D721Med (cell line): ENCODE measurements around the gene PELI1.

Experiments used
- DNase-seq: peaks from one replicate; pipeline ENCODE4 v3.0.0; 2011; ENCODE audit warnings: low spot score; ENCODE audit not compliant: insufficient read length
- FAIRE-seq: peaks from 2 replicates; lab custom pipeline; 2011; peaks lifted over from hg19 to GRCh38; lab: Jason Lieb, UNC
- TF ChIP-seq, protein P1 (sequence below): IDR thresholded peaks from 2 replicates; pipeline ENCODE4 v1.5.1; 2012; ENCODE audit warnings: mild to moderate bottlenecking, control low read depth; ENCODE audit not compliant: insufficient read depth; ENCODE audit errors: missing control alignments

The PELI1 gene

DNA sequence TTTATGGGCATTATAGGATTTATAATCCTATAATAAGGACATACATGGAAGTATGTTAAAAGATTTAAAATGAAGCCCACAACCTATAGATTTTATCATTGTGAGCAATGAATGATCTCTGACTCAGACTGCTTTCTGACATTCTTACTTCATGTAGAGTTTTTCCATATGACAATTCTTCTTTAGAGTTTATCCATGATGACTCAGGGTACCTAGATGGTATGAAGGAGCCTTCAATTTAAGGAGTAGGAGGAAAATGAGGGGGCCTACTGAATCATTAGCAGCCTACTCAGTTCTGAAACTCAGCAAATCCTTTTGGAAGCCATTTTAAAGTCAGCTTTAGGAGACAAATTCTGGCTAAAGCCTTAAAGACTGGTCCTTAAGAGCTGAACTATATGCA lies 10.4 kb downstream of the PELI1 start:
- no peak for FAIRE-seq
- no peak for DNase-seq
- TF ChIP-seq, protein P1, sequence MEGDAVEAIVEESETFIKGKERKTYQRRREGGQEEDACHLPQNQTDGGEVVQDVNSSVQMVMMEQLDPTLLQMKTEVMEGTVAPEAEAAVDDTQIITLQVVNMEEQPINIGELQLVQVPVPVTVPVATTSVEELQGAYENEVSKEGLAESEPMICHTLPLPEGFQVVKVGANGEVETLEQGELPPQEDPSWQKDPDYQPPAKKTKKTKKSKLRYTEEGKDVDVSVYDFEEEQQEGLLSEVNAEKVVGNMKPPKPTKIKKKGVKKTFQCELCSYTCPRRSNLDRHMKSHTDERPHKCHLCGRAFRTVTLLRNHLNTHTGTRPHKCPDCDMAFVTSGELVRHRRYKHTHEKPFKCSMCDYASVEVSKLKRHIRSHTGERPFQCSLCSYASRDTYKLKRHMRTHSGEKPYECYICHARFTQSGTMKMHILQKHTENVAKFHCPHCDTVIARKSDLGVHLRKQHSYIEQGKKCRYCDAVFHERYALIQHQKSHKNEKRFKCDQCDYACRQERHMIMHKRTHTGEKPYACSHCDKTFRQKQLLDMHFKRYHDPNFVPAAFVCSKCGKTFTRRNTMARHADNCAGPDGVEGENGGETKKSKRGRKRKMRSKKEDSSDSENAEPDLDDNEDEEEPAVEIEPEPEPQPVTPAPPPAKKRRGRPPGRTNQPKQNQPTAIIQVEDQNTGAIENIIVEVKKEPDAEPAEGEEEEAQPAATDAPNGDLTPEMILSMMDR = no peak

DNA sequence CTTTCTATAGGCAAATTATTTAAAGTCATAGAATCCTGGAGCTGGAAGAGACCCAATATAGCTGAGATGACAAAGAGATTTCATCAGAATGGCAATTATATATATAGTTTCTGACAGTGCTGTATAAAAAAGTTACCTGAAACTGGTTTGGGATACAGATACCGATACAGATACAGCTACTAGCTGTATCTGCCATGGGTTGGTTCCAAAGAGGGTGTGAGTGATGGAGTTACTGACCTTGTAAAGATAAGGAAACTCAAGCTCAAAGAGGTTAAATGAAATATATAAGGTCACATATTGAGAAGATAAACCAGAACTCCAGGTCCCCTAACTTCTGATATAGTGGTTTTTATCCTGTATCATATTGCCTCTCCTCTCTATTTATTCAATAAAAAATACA lies 10.9 kb downstream of the PELI1 start:
- TF ChIP-seq, protein P1 = no peak
- DNase-seq (no peak), FAIRE-seq (no peak)

DNA sequence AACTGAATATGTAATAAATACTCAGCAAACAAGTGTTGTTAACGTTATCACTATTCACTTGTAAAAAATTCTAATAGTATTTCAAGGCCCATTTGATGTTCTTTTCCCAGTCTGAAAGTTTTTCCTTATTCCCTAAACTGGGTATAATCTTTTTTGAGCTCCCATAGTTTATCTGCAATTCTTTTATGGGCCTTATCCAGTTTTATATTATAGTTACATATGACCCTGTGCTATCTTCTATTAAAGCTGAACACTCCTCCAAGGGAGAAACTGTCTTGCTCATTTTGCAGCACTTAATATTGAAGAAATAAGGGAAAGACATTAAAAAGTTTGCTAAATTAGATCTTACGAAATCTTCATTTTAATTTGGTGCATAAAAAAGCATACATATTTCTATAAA lies 13.9 kb downstream of the PELI1 start:
- TF ChIP-seq, protein P1 = no peak

DNA sequence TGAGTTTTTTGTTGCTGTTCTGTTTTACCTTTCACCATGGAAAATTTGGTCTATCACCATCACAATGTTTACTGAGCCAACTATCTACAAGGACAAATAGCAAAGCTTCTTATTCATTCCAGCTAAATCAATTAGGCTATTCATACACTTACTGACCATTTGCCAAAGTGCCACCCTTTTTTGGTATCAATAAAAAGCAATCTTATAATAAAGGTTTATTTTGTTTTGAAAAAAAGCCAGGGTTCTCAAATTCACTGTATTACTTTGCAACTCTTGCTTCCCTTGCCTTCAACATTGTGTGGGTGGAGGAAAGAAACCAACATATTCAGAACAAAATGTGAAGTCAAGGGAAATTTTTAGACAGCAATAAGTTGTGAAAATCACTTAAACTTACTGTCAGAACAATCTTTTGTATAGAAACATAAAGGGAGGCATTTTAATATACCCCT lies 15.3 kb downstream of the PELI1 start:
- DNase-seq (no peak), FAIRE-seq (peak; percentile 32)
- TF ChIP-seq, protein P1 = no peak

More for the DNA sequence above, 13.9 kb downstream of the PELI1 start:
- DNase-seq (no peak), FAIRE-seq (no peak)

DNA sequence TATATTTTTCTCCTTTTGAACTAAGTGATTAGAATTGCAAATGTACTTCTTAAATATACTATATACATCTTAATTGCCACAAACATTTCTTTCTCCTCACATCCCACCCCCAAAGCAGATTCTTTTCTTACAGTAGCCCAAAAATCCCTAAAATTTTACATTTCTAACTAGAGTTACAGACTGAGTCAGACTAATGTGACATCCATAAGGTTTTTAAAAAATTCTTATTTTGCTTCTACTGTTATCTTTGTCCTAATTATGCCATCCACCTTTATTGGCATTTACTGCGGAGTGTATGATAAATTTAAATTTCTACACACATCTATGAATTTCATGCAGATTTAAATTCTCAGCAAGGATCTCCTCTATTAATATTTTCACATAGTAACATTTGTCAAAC lies 15.8 kb downstream of the PELI1 start:
- TF ChIP-seq, protein P1 = no peak
- FAIRE-seq = no peak

DNA sequence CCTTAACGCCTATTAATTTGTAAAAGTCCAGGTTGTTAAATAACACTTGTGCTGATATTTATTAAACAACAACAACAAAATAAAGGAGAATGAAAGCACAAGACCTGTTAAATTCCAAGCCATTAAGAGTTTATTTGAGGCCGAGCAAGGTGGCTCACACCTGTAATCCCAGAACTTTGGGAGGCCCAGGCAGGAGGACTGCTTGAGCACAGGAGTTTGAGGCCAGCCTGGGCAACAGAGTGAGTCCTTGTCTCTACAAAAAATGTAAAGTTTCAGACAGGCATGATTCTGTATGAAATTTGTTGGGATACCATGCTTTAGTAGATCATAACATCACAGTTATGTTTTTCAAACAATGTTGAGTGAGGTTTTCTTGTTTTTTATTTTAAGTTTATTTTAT lies 17.1 kb downstream of the PELI1 start:
- DNase-seq = no peak
- TF ChIP-seq, protein P1 = no peak
- no peak for FAIRE-seq

More for the DNA sequence above, 15.8 kb downstream of the PELI1 start:
- DNase-seq = no peak

DNA sequence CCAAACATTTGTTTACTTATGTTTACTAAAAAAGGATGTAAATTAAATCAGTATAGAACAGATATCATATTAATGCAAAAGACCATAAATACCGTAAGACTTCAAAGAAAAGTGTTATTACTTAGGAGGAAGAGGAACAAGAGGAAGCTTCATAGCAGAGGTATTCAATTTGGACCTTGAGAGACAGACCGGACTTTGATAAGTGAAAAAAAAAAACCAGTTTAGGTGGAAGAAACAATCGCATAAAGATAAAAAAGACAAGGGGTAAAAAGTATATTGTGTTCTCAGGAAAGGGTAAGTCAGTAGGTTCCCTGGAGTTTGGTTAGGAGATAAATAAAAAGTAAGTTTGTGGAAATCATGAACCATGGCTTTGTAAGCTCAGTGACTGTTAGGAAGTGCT lies 17.6 kb downstream of the PELI1 start:
- FAIRE-seq = no peak
- TF ChIP-seq, protein P1 = no peak
- DNase-seq = no peak
